Measurements from ENCODE around the gene LRRC42. TPM values are rescaled to one million over a fixed set of nuclear protein-coding genes. Genes with fewer than 3 reads are reported as not detected.
A peak's percentile ranks its signal among the peaks of the same experiment; 100 is the strongest.

The LRRC42 gene
- total RNA-seq, 2 experiments from 2014 or later = 19.5 to 19.9 TPM

- peak overlapping the region; percentile 97 for H3K27ac Mint-ChIP-seq
- H3K27me3 Mint-ChIP-seq = no peaks in the 10 kb centered on the region
- peaks cover 23% of the 10 kb centered on the region for H3K36me3 Mint-ChIP-seq (ENCODE audit: low read depth)
- H3K4me1 Mint-ChIP-seq = peaks cover 54% of the 10 kb centered on the region
- DNase-seq = no peak
- POLR2A ChIA-PET = interaction anchor here (0.5 kb wide), 1 partner anchor 71 kb away, joined by 3 read pairs; no protein-coding TSS in a partner anchor
- H3K9me3 Mint-ChIP-seq = no peaks in the 10 kb centered on the region
- H3K4me3 Mint-ChIP-seq = peak overlapping the region; percentile 98
- CTCF ChIA-PET = interaction anchor here (1.3 to 3.7 kb wide), 4 partner anchors 9 to 25 kb away, joined by 3 to 13 read pairs (median 3); no protein-coding TSS in a partner anchor
These were observed 1.0 kb upstream of the LRRC42 start for GRCh38 chr1:53945183-53945432.

GRCh38 chr1:53945433-53946251 lies 508 bp upstream of the LRRC42 start, which contains the start of gene IFT25:
Gene IFT25 (minus strand): TSS chr1:53945699. CDS start chr1:53940082, 5,617 bp downstream.
- Mint-ChIP-seq H3K4me1 (peaks cover 52% of the 10 kb centered on the region), H3K27ac (peak within 1 kb of the TSS; percentile 97), H3K36me3 (ENCODE audit: low read depth) (peaks cover 21% of the 10 kb centered on the region), H3K27me3 (no peaks in the 10 kb centered on the region), H3K4me3 (peak within 1 kb of the TSS; percentile 98), H3K9me3 (no peaks in the 10 kb centered on the region)
- ChIA-PET POLR2A (interaction anchor here (0.5 to 0.7 kb wide), 3 partner anchors 56 to 108 kb away, joined by 3 to 4 read pairs (median 3); partner anchors contain the start of genes NDC1 and YIPF1), CTCF (interaction anchor here (0.6 to 3.7 kb wide), 6 partner anchors 9 to 98 kb away, joined by 3 to 13 read pairs (median 3); no protein-coding TSS in a partner anchor)
- peak; percentile 96 for DNase-seq

- peak overlapping the region; percentile 98 for H3K4me3 Mint-ChIP-seq
- POLR2A ChIA-PET = no interaction called here
- CTCF ChIA-PET = interaction anchor here (0.8 to 1.3 kb wide), 4 partner anchors 12 to 92 kb away, joined by 3 to 7 read pairs (median 3); no protein-coding TSS in a partner anchor
- no peaks in the 10 kb centered on the region for H3K9me3 Mint-ChIP-seq
- H3K27me3 Mint-ChIP-seq = no peaks in the 10 kb centered on the region
- H3K27ac Mint-ChIP-seq = peak overlapping the region; percentile 83
- H3K36me3 Mint-ChIP-seq (ENCODE audit: low read depth) = peaks cover 23% of the 10 kb centered on the region
- DNase-seq = no peak
- H3K4me1 Mint-ChIP-seq = peaks cover 49% of the 10 kb centered on the region
These were observed 1.2 kb downstream of the LRRC42 start for GRCh38 chr1:53947172-53947907.

GRCh38 chr1:53948291-53948690 lies 2.1 kb downstream of the LRRC42 start:
- Mint-ChIP-seq H3K4me1 (peaks cover 40% of the 10 kb centered on the region), H3K9me3 (no peaks in the 10 kb centered on the region), H3K27me3 (no peaks in the 10 kb centered on the region), H3K27ac (no peak overlapping the region), H3K36me3 (ENCODE audit: low read depth) (peaks cover 21% of the 10 kb centered on the region), H3K4me3 (no peak overlapping the region)
- DNase-seq = no peak
- ChIA-PET CTCF (interaction anchor here (0.6 to 2.0 kb wide), 5 partner anchors 11 to 470 kb away, joined by 3 to 9 read pairs (median 3); no protein-coding TSS in a partner anchor), POLR2A (no interaction called here)

GRCh38 chr1:53949023-53949990 lies 3.2 kb downstream of the LRRC42 start:
- POLR2A ChIA-PET = no interaction called here
- no peaks in the 10 kb centered on the region for H3K27me3 Mint-ChIP-seq
- H3K4me1 Mint-ChIP-seq = peaks cover 30% of the 10 kb centered on the region
- no peaks in the 10 kb centered on the region for H3K9me3 Mint-ChIP-seq
- H3K36me3 Mint-ChIP-seq (ENCODE audit: low read depth) = peaks cover 17% of the 10 kb centered on the region
- CTCF ChIA-PET = interaction anchor here (0.6 to 2.0 kb wide), 7 partner anchors 10 to 100 kb away, joined by 3 to 17 read pairs (median 3); no protein-coding TSS in a partner anchor
- H3K27ac Mint-ChIP-seq = no peak overlapping the region
- no peak overlapping the region for H3K4me3 Mint-ChIP-seq
- DNase-seq = peak; percentile 31

GRCh38 chr1:53951697-53952096 lies 5.5 kb downstream of the LRRC42 start:
- CTCF ChIA-PET = no interaction called here
- H3K4me1 Mint-ChIP-seq = peaks cover 26% of the 10 kb centered on the region
- no peaks in the 10 kb centered on the region for H3K9me3 Mint-ChIP-seq
- H3K4me3 Mint-ChIP-seq = no peak overlapping the region
- DNase-seq = no peak
- peaks cover 11% of the 10 kb centered on the region for H3K36me3 Mint-ChIP-seq (ENCODE audit: low read depth)
- POLR2A ChIA-PET = no interaction called here
- no peaks in the 10 kb centered on the region for H3K27me3 Mint-ChIP-seq
- no peak overlapping the region for H3K27ac Mint-ChIP-seq

GRCh38 chr1:53954128-53954527 lies 8.0 kb downstream of the LRRC42 start:
- ChIA-PET CTCF (interaction anchor here (0.7 to 1.7 kb wide), 2 partner anchors 35 to 93 kb away, joined by 3 to 4 read pairs; no protein-coding TSS in a partner anchor), POLR2A (no interaction called here)
- no peaks in the 10 kb centered on the region for H3K27me3 Mint-ChIP-seq
- H3K36me3 Mint-ChIP-seq (ENCODE audit: low read depth) = peaks cover 17% of the 10 kb centered on the region
- no peak overlapping the region for H3K4me3 Mint-ChIP-seq
- H3K9me3 Mint-ChIP-seq = no peaks in the 10 kb centered on the region
- no peak overlapping the region for H3K27ac Mint-ChIP-seq
- DNase-seq = no peak
- peaks cover 14% of the 10 kb centered on the region for H3K4me1 Mint-ChIP-seq

- H3K36me3 Mint-ChIP-seq (ENCODE audit: low read depth) = peaks cover 21% of the 10 kb centered on the region
- no peak for DNase-seq
- no peak overlapping the region for H3K4me3 Mint-ChIP-seq
- H3K9me3 Mint-ChIP-seq = no peaks in the 10 kb centered on the region
- H3K4me1 Mint-ChIP-seq = peaks cover 14% of the 10 kb centered on the region
- H3K27ac Mint-ChIP-seq = peak overlapping the region; percentile 17
- no peaks in the 10 kb centered on the region for H3K27me3 Mint-ChIP-seq
- ChIA-PET POLR2A (no interaction called here), CTCF (interaction anchor here (0.7 to 2.1 kb wide), 4 partner anchors 14 to 97 kb away, joined by 3 to 5 read pairs (median 4); no protein-coding TSS in a partner anchor)
These were observed 10.4 kb downstream of the LRRC42 start for GRCh38 chr1:53956308-53957168.

- Mint-ChIP-seq H3K27ac (peak overlapping the region; percentile 17), H3K27me3 (no peaks in the 10 kb centered on the region), H3K4me3 (no peak overlapping the region), H3K4me1 (peaks cover 14% of the 10 kb centered on the region), H3K9me3 (no peaks in the 10 kb centered on the region), H3K36me3 (ENCODE audit: low read depth) (peaks cover 19% of the 10 kb centered on the region)
- no peak for DNase-seq
- CTCF ChIA-PET = no interaction called here
- POLR2A ChIA-PET = no interaction called here
These were observed 11.2 kb downstream of the LRRC42 start for GRCh38 chr1:53957194-53957818.

GRCh38 chr1:53959664-53960250 lies 13.6 kb downstream of the LRRC42 start:
- Mint-ChIP-seq H3K27ac (no peak overlapping the region), H3K27me3 (no peaks in the 10 kb centered on the region), H3K4me3 (no peak overlapping the region), H3K9me3 (no peaks in the 10 kb centered on the region), H3K36me3 (ENCODE audit: low read depth) (peaks cover 24% of the 10 kb centered on the region), H3K4me1 (peaks cover 24% of the 10 kb centered on the region)
- CTCF ChIA-PET = interaction anchor here (0.6 to 4.2 kb wide), 25 partner anchors 10 to 841 kb away, joined by 3 to 32 read pairs (median 5); partner anchors contain the start of genes IFT25 and TTC22
- POLR2A ChIA-PET = interaction anchor here (0.7 to 1.0 kb wide), 2 partner anchors 81 to 99 kb away, joined by 3 to 4 read pairs; no protein-coding TSS in a partner anchor
- DNase-seq = peak; percentile 57

- Mint-ChIP-seq H3K9me3 (no peaks in the 10 kb centered on the region), H3K36me3 (ENCODE audit: low read depth) (peaks cover 31% of the 10 kb centered on the region), H3K27me3 (no peaks in the 10 kb centered on the region), H3K27ac (no peak overlapping the region), H3K4me1 (peaks cover 12% of the 10 kb centered on the region), H3K4me3 (no peak overlapping the region)
- ChIA-PET POLR2A (no interaction called here), CTCF (interaction anchor here (0.9 to 1.8 kb wide), 2 partner anchors 84 to 102 kb away, joined by 3 to 5 read pairs; no protein-coding TSS in a partner anchor)
- DNase-seq = no peak
These were observed 16.2 kb downstream of the LRRC42 start for GRCh38 chr1:53962395-53962794.
